GM12872 (cell line): ENCODE measurements around the gene AXIN1.

Source experiments
- CTCF ChIP-seq: IDR thresholded peaks from 3 replicates; pipeline ENCODE4 v1.5.1; 2011; ENCODE audit warnings: low read depth, mild to moderate bottlenecking, low read length, moderate library complexity; ENCODE audit not compliant: insufficient read depth

The AXIN1 gene

GRCh38 chr16:379183-379960 lies 26.8 kb upstream of the AXIN1 start:
- TF ChIP-seq CTCF = no peak

DNA sequence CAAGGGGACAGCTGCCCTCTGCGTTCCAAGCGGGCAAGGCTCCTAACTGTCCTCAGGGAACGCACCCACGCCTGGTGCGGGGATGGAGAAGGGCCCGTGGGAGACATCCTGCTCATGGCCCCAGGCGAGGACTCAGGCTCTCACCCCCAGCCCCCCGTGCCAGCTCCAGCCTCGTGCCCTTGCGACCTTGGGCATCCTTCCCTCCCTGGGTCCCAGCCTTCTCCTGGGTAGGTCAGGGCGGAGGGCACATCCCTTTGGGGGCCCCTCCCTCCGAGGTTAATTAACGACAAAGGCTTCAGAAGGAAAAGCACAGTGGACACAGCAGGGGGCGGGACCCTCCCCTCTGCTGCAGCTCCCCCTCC lies 26.3 kb upstream of the AXIN1 start:
- TF ChIP-seq CTCF = no peak

DNA sequence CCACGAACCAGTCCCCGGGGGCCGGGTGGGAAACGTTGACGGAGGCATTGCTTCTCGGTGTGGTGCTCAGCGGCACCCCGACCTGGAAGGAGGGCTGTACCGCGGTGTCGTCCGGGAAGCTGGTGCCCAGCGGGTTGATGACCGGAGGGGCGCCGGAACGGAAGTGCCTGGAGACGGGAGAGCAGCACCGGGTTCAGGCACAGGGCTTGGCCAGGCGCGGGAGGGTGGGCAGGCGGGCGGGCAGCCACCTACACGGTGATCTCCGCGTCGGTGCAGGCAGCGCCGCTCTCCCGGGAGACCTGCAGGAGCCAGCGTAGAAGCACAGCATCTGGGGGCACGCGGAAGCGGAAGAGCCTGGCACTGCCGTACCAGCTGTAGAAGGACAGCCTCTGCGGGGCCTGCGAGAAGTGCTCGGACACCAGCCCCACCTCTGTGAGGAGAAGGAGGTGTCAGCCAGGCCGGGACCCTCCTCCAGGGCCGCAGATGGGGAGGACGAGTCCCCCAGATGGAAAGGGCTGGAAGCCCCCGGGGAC lies 25.0 kb upstream of the AXIN1 start:
- TF ChIP-seq CTCF = no peak

- TF ChIP-seq CTCF = no peak
These were observed 24.4 kb upstream of the AXIN1 start for GRCh38 chr16:376817-377418.

- no peak for TF ChIP-seq CTCF
These were observed 23.6 kb upstream of the AXIN1 start for GRCh38 chr16:375927-376816.

DNA sequence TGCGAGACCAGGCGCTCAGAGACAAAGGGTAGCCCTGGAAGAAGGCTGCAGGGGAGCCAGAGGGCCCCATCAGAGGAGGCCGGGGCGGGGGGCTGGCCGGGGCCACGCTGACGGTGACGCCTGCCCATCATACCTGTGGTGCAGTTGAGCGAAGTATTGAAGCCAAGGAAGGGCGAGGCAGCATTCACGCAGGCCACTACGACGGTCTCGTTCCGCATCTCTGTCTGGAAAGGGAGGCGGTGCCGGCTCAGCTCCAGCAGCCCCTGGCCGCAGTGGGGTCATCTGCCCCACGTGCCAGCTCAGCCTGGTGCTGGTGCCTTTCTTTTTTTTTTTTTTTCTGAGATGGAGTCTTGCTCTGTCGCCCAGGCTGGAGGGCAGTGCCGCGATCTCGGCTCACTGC lies 22.7 kb upstream of the AXIN1 start:
- no peak for TF ChIP-seq CTCF

- no peak for TF ChIP-seq CTCF
These were observed 22.0 kb upstream of the AXIN1 start for GRCh38 chr16:374616-374926.
